ENCODE data around the gene GAN. TPM values are rescaled to one million over a fixed set of nuclear protein-coding genes. Genes with fewer than 3 reads are reported as not detected.

GAN gene
- total RNA-seq, 1 donor from 2014 or later, result 25.5 TPM

DNA sequence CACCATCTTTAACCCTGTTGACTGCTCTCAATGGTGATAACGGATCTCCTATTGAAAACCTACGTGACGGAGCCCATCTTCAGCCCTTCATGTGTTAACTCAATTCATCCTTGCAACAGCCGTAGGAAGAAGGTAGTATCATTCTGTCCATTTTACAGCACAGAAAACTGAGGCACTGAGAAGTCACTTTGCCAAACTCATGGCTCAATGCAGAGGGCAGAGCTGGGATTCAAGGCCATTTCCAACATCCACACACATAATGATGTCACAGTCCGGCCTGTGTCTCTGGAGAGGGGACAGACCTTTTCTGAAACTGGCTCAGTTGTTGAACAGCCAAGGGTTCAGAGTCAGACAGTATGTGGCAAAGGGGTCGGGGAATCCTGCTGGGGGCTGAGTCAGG, 77.2 kb downstream of the GAN start:
- Mint-ChIP-seq H3K4me3 (no peak overlapping the region), H3K27ac (no peak overlapping the region), H3K9me3 (no peaks in the 10 kb centered on the region), H3K4me1 (peaks cover 16% of the 10 kb centered on the region), H3K27me3 (ENCODE audit: insufficient read depth, low read depth) (peaks cover 2% of the 10 kb centered on the region), H3K36me3 (peaks cover 25% of the 10 kb centered on the region)
- Histone ChIP-seq H2AFZ (replicated peaks) (no peak overlapping the region), H3K36me3 (peaks cover 4% of the 10 kb centered on the region), H3K4me1 (no peaks in the 10 kb centered on the region), H3K79me2 (ENCODE audit: low read depth) (no peaks in the 10 kb centered on the region), H3K27me3 (no peaks in the 10 kb centered on the region), H3K9ac (no peak overlapping the region), H4K20me1 (ENCODE audit: low read depth) (no peaks in the 10 kb centered on the region), H3K4me3 (no peak overlapping the region), H3K27ac (no peak overlapping the region), H3K9me3 (ENCODE audit: low read depth) (no peaks in the 10 kb centered on the region), H3F3A (ENCODE audit: low read depth) (no peaks in the 10 kb centered on the region), H3K4me2 (no peak overlapping the region)
- no peak for DNase-seq (ENCODE audit: low spot score)
- no peak for TF ChIP-seq EZH2phosphoT487 (IDR thresholded peaks at IDR 0.05)
- TF ChIP-seq, protein P1, sequence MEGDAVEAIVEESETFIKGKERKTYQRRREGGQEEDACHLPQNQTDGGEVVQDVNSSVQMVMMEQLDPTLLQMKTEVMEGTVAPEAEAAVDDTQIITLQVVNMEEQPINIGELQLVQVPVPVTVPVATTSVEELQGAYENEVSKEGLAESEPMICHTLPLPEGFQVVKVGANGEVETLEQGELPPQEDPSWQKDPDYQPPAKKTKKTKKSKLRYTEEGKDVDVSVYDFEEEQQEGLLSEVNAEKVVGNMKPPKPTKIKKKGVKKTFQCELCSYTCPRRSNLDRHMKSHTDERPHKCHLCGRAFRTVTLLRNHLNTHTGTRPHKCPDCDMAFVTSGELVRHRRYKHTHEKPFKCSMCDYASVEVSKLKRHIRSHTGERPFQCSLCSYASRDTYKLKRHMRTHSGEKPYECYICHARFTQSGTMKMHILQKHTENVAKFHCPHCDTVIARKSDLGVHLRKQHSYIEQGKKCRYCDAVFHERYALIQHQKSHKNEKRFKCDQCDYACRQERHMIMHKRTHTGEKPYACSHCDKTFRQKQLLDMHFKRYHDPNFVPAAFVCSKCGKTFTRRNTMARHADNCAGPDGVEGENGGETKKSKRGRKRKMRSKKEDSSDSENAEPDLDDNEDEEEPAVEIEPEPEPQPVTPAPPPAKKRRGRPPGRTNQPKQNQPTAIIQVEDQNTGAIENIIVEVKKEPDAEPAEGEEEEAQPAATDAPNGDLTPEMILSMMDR (IDR thresholded peaks at IDR 0.05), result no peak
- no peak for TF ChIP-seq EZH2 (IDR thresholded peaks at IDR 0.05)

DNA sequence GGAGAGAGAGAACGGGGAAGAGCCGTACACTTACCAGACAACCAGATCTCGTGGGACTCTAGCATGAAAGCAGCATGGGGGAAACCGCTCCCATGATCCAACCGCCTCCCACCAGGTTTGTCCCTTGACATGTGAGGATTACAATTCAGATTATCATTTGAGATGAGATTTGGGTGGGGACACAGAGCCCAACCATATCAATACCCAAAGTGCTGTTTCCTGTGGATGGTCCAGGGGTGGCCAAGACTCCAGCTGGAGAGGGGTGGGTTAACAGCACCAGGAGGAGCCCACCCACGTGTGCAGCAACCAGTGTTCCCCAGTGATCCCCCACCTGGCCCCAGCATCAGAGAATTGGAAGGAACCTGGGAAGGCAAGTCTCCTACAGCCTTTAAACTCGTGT, 79.7 kb downstream of the GAN start:
- H3K9me3 Mint-ChIP-seq, result peaks cover 3% of the 10 kb centered on the region
- no peaks in the 10 kb centered on the region for H3K79me2 ChIP-seq (ENCODE audit: low read depth)
- H3K27ac ChIP-seq, result no peak overlapping the region
- H3K4me1 ChIP-seq, result no peaks in the 10 kb centered on the region
- no peak overlapping the region for H2AFZ ChIP-seq (replicated peaks)
- H4K20me1 ChIP-seq (ENCODE audit: low read depth), result no peaks in the 10 kb centered on the region
- H3K4me1 Mint-ChIP-seq, result peaks cover 7% of the 10 kb centered on the region
- TF ChIP-seq, protein P1 (IDR thresholded peaks at IDR 0.05), result no peak
- no peak for TF ChIP-seq EZH2 (IDR thresholded peaks at IDR 0.05)
- TF ChIP-seq EZH2phosphoT487 (IDR thresholded peaks at IDR 0.05), result no peak
- no peaks in the 10 kb centered on the region for H3K9me3 ChIP-seq (ENCODE audit: low read depth)
- H3K27ac Mint-ChIP-seq, result no peak overlapping the region
- H3K4me2 ChIP-seq, result no peak overlapping the region
- no peak overlapping the region for H3K4me3 ChIP-seq
- no peak overlapping the region for H3K9ac ChIP-seq
- no peaks in the 10 kb centered on the region for H3F3A ChIP-seq (ENCODE audit: low read depth)
- H3K27me3 ChIP-seq, result no peaks in the 10 kb centered on the region
- H3K4me3 Mint-ChIP-seq, result no peak overlapping the region
- DNase-seq (ENCODE audit: low spot score), result no peak
- H3K36me3 ChIP-seq, result peaks cover 4% of the 10 kb centered on the region
- peaks cover 2% of the 10 kb centered on the region for H3K27me3 Mint-ChIP-seq (ENCODE audit: insufficient read depth, low read depth)
- peaks cover 10% of the 10 kb centered on the region for H3K36me3 Mint-ChIP-seq

DNA sequence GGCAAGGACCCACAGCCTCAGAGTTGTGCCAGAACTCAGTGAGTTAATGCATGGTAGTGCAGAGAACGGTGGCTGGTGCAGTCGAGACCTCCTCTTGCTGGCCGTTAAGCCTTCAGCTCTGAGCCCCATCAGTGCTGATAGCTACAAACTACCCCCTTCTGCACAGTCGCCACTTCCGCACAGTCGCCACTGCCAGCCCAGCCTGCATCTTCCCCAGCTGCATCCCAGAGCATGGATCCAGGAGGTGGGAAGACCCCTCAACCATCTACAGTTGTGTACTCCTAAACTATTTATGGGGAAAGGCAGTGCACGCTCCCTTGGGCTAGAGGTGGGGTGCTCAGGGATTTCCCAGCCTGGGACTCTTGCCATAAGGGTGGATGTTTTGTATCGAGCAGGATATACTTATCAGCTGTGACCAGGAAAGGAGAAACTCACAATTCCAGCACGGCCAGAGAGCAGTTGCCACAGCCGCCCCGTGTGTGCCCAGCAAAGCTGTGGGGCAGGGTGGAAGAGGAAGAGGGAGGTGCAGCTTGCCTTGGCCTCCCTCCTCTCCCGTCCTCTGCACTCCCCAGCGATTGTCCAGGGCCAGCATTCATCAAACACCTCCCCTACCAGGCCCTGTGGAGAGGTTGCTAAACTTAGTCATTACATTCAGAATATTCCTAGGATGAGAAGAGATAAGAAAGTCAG, 80.3 kb downstream of the GAN start:
- no peak overlapping the region for H3K9ac ChIP-seq
- DNase-seq (ENCODE audit: low spot score), result no peak
- Mint-ChIP-seq H3K4me3 (no peak overlapping the region), H3K4me1 (peaks cover 7% of the 10 kb centered on the region), H3K27me3 (ENCODE audit: insufficient read depth, low read depth) (peaks cover 2% of the 10 kb centered on the region), H3K36me3 (peaks cover 7% of the 10 kb centered on the region), H3K27ac (no peak overlapping the region), H3K9me3 (peaks cover 4% of the 10 kb centered on the region)
- no peak overlapping the region for H3K27ac ChIP-seq
- TF ChIP-seq EZH2 (IDR thresholded peaks at IDR 0.05) (no peak), EZH2phosphoT487 (IDR thresholded peaks at IDR 0.05) (no peak)
- TF ChIP-seq, protein P1 (IDR thresholded peaks at IDR 0.05), result no peak
- H4K20me1 ChIP-seq (ENCODE audit: low read depth), result no peaks in the 10 kb centered on the region
- H3K36me3 ChIP-seq, result peaks cover under 1% of the 10 kb centered on the region
- no peaks in the 10 kb centered on the region for H3K4me1 ChIP-seq
- H3K4me3 ChIP-seq, result no peak overlapping the region
- H3K4me2 ChIP-seq, result no peak overlapping the region
- H3K79me2 ChIP-seq (ENCODE audit: low read depth), result no peaks in the 10 kb centered on the region
- no peaks in the 10 kb centered on the region for H3K27me3 ChIP-seq
- no peaks in the 10 kb centered on the region for H3F3A ChIP-seq (ENCODE audit: low read depth)
- H2AFZ ChIP-seq (replicated peaks), result no peak overlapping the region
- H3K9me3 ChIP-seq (ENCODE audit: low read depth), result no peaks in the 10 kb centered on the region
